CD4-positive, alpha-beta T cell treated with Interleukin-21 for 1 hour (primary cell): ENCODE data around the gene FRMPD2.
"Not testable (repeated sequence)": the region's sequence is repeated elsewhere in the genome, so short reads cannot be mapped to it uniquely, and the experiment has no call there.

ENCODE experiments used
- DNase-seq: peaks from one replicate; pipeline ENCODE4 v3.0.0-alpha.2; 2020

Gene FRMPD2

DNA sequence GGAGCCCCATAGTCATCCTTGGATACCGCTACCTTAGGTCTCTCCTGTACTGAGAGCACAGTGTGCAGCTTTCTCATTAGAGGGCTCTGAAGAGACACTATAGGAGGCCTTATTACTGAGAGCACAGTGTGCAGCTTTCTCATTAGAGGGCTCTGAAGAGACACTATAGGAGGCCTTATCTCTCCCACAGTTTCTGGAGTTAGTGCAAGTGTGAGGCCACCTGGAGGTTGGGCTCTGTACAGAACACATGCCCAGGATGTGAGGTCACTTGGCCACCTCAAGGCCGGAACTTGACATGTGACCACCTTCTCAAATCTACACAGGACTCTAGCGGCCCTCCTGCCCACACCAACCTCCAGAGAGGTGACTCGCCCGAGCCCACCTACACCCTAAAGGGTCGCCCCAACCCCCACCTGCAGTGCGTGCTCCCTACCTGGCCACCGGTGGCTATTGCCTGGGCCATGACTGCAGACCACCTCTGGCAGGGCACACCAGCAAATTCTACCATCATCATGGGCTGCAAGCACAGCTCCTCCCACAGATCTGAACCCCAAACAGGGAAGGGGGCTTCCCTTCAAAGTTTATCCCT is 24.6 kb downstream of the FRMPD2 start:
- no peak for DNase-seq

DNA sequence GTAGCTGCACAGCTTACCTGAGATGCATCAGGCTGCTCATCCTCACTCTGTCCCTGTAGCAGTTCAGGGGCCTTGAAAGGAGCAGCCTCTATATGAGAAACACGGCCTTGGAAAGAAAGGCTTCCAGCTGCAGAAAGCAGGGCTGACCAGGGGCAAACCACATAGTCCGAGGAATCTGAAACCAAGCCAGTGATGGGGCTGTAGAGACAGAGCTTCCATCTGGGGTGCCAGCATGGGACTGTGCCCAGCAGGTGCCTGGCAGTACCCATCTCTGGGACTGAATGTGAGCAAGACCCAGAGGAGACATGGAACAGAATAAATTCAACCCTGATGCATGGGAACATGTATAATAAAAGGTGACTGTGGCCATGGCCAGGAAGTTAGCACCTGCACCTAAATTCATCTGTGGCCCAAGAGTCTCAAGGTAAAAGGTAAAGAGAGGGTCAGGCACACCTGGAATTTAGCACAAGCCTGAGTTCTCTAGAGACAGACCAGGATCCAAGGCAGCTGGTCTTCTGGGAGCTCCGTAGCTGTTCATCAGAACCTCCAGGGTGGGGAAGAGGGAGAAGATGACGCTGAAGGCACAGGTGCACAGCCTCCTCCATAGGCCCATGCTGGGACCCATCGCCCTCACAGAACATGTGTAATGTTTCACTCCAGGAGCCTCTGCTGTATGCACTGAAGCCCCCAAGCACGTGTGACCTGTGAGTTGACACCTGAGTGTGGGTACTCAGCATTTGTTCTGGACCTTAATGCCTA is 25.3 kb downstream of the FRMPD2 start:
- no peak for DNase-seq

DNA sequence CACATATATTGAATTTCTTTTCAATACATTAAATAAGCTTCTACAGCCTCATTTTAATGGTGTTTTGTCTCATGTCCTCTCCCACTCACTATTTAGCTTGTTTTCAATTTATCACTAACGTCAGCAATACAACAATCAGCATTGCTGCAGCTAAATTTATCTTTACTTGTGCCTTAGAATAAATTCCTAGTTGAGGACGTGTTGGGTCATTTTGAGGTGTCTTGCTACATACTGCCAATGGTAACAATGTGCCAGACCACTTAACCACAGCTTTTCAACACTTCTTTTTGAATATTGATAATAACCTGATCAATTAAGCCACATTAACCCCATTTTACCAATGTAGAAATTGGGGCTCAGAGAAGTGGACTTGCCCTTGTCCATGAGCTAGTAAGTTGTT is 26.0 kb downstream of the FRMPD2 start:
- DNase-seq: no peak

DNA sequence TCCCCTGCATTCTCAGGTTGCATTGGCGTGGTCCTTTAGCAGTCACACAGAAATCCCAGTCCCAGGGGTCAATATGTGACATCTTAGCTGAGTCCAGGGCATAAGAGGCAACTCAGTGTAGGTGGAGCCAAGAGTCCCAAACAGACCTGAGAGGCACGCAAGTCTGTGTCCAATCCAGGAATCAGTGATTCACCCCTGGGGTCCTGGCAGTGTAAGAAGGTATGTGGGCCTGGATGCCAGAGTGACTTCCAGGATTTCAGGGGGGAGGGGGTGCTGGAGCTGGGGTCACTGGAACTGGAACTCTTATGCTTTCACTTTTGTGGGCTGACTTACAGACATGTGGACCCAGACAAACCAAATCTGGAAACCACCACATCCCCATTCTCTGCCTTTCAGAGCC is 26.8 kb downstream of the FRMPD2 start:
- DNase-seq: no peak

DNA sequence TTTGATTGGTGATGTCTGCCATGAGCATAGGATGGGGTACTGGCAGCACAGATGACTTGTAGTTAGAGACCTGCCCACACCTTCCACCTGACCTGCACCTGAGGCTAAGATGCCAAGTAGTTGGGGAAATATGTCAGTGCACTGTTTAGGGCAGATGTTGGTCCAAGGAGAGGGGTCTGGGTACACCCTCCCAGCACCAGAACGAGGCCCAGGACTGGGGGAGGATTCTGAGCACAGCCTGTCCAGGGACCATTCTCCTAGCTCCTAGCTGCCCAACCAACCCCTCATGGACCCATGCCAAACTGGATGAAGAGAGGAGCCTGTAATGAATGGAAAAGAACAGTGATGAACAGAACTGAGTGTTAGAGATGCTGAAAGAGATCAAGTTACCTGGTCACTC is 28.0 kb downstream of the FRMPD2 start:
- DNase-seq: no peak

DNA sequence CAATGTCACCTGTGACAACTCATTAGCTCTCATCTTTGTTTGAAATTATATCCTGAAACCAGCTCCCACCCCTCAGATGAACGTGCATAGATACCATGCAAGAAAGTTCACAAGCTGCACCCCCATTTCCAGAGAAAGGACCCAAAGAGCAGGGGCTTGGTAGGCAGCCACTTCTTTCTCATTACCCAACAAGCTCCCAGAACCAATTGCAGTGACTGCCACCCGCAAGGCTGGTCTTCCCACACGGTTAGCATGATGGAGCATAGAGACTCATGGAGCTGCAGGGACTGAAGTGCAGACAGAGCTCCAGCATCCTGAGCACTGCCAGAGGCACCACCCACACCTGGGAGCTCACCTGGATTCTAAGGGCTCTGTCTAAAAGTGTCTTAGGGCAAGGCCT is 28.5 kb downstream of the FRMPD2 start:
- no peak for DNase-seq

DNA sequence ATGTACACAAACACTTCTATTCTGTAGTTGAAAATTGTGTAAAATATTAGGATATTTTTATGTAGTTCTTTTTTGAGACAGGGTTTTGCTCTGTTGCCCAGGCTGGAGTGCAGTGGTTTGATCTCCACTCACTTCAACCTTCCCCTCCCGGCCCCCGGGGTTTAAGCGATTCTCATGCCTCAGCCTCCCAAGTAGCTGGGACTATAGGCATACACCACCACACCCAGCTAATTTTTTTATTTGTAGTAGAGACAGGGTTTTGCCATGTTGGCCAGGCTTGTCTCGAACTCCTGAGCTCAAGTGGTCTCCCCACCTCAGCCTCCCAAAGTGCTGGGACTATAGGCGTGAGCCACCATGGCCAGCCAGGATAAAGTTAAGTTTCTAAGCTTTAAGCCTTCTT is 30.6 kb downstream of the FRMPD2 start:
- not testable (repeated sequence) for DNase-seq

DNA sequence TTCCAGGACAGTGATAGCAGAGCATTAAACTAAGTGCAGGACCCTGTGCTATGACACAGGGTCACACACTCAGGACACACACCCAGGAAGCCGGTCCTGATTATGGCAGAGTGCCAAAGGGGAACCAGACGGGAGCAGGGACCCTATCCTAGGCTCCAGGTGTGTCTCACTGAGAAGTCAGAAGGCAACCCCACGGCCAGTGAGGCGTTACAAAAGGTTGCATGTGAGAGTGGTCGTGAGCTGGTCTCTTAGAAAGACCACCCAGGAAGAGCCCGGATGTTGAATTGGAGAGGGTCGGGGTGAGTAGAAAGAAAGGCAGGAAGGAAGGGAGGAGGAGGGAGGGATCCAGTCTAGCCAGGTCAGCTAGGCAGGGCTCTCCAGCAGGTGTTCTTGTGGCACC is 31.0 kb downstream of the FRMPD2 start:
- DNase-seq: no peak

DNA sequence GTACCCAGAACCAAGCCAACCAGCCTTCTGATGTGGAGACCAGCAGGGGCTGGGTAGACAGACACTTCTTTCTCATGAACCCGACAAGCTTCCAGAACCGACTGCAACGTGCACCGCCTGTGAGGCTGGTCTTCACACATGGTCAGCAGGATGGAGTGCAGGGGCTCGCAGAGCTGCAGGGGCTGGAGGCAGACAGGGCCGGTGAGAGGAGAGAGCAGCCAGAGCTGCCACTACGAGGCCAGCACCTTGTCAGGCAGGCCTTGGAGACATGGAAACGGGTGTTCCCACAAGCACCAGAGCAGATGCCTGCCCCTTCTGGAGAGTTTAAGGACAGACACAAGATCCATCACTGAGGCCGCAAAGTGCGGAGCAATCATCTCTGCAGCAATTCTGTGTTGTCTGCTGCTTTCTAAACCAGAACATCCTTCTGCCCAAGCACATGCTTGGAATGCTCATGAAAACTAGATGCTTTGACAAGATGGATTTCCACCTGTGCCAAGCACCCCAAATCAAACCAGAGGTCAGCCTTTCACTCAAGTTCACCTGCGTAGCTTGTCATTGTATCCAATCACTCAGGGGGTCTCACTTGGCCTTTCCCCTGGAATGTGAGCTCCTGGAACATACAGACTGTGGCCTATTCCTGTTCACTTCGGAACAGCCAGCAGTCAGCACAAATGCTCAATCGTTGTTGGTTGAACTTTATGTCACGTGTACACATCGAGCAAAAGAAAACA is 32.2 kb downstream of the FRMPD2 start:
- DNase-seq: no peak

DNA sequence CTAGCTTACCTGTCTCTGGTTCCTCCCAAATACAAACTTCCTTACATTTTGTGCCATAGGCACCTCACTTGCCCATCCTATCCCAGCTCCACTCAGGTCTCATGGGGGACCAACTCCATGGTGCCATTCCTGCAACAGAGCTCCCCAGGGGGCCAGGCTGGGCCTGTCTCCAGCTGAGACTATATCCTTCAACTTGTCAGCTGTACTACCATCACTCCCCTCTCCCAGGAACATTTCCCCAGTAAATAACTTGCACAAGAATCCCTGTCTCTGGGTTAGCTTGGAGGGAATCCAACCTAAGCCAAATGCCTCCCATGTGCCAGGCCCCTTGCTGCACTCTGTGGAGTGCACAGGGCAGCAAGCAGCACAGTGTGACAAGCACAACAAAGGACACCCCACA is 33.2 kb downstream of the FRMPD2 start:
- DNase-seq: no peak

DNA sequence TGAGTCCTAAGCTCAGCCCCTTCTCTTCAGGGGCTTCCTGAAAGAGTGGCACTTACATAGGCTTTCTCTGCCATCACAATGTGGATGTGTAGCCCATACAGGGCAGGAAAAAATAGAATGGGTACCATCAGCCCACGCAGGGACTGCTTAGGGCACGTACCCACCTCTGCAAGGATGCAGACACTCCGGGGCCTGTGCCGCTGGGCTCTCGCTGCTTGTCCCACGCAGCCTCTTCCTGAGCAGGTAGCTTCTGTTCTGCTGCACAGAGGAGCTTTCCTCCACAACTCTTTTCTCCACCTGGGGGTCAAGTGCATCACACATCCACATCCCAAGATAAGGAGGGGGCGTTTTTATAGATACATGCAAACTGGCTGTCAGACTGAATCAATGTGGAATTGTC is 34.3 kb downstream of the FRMPD2 start:
- no peak for DNase-seq

DNA sequence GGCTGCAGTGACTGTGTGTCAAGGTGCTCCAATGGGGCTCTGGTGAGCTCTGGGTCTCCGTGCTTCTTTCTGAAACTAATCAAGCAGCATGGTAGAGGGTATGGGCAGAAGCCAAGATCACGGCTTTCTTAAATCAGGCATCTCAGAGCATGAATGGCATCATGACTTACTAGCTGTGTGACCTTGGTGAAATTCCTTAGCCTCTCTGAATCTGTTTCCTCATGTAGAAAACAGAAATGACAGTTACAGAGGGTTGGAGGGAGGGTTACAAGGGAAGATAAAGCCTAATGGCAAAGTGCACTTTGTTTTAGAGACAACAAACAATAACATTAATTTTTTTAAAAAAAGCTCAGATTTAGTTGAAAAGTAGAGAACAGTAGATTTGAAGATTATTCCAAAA is 34.9 kb downstream of the FRMPD2 start:
- DNase-seq: no peak

DNA sequence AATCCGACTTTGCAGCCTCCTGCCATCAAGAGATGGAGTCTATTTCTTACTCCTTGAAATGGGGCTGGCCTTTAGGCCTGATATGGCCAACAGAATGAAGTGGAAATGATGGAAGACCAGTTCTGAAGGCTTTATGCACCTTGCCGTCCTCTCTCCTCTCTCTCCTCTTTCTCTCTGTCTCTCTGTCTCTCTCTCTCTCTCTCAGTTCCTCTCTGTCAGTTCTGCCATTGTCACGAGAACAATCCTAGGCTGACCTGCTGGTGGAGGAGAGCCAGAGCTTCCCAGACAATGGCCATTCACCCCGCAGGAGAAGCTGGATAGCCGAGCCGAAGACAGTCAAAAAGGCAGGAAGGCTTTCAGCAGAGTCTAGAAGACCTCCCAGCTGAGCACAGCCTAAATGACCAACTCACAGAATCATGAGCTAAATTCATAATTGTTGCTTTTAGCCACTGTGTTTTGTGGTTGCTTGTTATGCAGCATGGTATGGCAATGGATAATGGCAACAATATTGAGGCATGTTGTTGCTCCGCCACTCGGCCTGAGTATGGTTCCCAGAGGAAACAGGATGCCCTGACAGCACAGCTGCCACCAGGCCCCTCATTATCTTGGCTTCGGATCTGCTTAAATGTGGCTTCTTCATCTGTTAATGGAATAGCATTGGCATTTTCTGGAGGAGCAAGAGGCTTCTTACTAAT is 35.5 kb downstream of the FRMPD2 start:
- DNase-seq: no peak

DNA sequence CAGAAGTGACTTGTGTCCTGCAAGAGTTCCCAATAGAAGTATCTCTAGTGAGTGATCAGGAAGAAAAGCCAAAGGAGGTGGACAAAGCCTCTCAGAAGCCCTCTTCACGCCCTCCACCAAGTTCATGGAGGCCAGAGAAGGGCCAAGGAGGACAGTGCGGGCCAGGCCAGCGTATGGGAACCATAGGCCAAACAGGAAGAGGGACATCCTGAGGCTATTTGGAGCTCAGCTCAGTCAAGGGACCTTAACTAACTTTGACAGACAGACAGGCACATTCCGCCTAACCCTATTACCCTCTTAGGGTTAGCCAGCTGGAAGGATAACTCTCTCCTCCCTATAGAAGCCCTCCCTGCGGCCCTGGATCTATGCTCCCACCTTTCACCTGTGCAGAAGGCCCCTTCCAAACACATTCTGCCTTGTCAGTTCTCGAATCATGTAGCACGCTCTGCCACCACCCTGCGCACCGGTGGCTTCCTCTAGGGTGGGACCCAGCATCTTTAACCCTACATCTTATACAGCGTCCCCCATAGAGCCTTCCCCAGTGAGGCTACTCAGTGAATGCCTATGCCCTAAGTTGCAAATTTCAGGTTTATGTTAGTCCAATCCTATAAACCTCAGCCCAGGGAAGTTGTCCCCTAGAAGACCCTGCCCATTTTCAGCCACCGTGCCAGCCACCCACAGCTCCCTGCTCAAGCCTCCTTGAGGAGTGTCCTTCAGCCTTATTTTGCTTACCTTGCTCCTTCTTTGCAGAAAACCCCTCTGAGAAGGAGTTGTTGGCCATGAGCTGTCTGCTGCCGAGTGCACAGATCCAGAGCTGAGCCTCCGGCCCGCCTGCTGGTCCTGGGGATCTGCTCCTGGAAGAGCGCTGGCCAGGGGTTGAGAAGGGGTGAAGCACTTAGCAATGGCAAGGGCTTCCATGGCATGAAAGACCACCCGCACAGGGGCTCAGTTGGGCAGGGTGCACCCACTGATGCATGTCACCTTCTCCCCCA is 36.9 kb downstream of the FRMPD2 start:
- DNase-seq: no peak

DNA sequence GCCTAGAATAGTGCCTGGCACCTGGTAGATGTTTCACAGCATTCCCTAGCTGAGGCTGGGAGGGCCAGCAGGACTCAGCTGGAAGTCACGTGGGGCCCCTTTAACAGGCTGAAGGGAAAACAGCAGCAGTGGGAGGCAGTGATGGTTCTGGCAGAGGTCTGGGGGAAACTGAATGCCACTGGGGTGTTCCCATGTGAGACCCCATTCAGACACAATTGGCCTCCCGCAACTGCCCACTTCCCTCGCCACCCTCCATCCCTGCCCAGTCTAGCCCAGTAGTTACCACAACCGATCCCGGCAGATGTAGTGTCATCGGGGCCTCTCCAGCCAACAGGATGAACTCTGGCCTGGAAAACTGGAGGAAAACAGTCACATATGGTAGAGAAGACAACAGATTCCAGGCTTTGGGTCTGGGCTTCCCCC is 38.3 kb downstream of the FRMPD2 start:
- DNase-seq: no peak

DNA sequence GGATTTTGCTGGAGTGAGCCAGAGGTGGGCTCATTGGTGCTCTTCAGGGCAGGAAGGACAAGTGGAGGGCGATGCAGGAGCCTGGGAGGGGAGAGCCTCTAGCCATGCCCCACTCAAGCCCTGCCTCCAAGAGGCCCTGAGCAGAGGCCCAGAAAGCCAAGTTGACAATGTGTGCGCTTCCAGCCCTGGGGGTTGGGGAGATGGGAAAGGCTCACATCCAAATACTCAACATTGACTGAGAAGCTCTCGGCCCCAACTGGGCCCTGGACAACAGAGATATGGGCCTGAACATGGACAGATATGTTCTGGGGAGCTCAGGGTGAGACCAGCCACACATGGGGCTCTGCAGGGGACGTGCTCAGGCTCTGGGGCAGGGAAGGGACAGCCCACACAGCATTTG is 39.0 kb downstream of the FRMPD2 start:
- no peak for DNase-seq

DNA sequence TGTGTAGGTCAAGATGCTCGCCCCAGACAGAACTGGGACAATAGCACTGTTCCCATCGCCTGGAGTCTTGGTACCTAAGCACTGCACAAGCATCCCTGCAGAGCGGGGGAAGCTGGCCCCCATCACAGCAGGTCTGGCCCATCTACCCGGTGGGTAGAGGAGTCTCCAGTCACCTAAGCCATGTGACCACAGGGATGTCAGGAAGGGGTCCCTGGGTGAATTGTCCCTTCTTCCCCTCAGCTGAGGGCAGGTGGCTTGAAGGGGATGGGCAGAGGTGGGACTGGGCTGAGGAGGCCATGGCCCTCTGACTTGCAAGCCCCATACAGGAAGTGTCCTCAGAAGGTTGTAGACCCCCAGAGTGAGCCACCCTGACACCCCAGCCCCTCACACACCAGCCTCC is 39.7 kb downstream of the FRMPD2 start:
- no peak for DNase-seq

DNA sequence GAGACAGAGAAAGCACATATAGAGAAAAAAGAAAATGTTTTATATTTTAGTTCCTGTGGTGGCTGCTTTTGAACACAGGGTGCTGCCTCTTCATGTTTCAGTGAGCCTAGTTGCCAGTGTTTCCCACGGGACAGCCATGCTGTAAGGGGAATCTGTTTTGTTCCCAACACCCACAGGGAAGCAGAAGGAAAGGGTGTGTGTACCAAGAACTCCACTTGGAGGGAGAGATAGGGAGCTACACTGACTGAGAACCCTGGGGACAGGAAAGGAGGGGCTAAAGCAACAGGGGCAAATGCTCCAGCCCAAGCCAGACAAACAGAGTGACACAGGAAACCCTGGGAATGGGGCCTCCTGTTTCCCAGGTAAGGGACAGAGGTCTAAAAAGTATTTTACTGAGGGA is 40.2 kb downstream of the FRMPD2 start:
- no peak for DNase-seq

DNA sequence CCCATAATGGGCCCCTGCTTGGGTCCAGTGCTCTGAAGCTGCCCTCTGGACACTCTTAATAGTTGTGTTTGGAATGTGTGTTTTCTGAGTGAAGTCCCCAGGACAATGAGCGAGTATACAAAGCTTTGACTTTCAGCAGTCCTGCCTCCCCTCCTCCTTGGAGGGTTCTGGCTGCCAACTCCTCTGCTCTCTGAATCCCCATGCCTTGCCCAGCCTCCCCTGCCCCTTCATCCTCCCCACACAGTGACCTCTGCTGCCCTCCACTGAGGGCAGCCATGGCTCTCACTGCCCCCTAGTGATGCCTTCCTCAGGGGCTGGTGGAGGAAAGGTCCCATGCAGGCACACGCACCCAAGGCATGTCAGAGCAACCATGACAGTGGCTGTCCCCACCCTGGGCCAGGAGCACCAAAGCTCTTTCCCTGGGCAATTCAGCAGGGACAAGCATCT is 40.9 kb downstream of the FRMPD2 start:
- no peak for DNase-seq

DNA sequence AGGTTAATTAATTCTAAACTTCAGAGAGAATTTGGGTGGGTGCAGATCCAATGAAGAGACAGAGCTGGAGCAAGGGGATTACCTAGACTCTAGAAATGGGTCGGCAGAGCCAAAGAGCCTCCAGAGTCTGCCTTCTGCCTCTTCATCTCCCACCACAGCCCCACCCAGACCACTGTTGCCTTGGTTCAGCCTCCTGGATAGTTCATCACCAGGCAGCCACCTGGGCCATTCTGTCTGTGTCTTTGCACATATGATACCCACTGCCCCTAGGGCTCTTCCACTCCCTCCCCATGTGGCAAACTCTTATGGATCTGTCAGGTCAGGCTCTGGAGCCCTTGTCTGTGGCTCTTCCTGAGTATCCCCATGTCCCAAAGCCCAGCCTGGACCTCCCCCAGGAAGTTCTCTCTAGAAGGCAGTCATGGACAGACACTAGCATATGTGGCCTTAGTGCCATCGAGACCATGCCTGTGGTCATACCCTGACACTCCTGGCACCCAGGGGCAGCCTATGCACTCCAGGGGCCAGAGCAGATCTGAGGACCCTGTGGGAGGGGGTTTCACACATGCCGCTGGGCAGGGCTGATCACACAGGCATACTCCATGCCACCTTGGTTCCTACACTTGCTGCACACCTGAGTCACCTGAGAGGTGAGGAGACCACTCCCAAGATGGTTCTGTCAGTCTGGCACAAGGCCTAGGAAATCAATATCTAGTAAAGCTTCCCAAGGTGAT is 41.6 kb downstream of the FRMPD2 start:
- no peak for DNase-seq

DNA sequence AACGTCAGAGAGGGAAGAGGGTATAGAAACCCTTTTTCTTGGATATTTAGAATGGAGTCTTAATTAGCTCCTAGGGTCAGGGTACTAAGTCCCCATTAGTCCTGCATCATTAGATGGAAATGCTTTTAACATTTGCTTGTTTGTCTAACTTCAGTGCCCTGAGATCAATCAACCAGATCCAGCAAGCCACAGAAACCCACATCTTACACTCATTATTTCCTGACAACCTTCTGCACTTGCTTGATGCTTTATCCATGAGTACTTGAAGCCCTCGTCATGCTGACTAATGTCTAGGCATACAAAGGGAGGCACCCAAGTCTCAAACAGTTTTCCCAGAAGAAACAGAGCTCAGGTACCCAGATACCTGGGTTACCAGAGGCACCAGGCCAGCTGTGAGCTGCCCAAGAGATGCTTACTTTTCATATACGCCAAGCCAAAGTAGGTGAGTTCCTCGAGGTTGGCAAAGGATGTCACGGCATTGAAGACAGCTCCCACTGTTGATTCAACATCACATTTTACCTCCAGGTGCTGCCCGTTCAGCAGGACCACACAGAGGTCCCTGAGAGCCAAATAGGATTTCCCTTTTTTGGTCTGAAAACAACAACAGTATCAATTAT is 42.7 kb downstream of the FRMPD2 start:
- no peak for DNase-seq
